Uterus (tissue), 4 donors: ENCODE results near the gene FASTKD3. TPM values are rescaled to one million over a fixed set of nuclear protein-coding genes. Genes with fewer than 3 reads are reported as not detected.

ENCODE experiments used
- DNase-seq, 2 donors: peaks; one replicate each; pipeline ENCODE4 v3.0.0-alpha.2; 2019 to 2020
- H3K27ac ChIP-seq, 2 donors: fragments of 200-600 bp; sonication (generic); 1 replicate in 1 of 2; 2 replicates in 1 of 2; pipeline ENCODE4 v1.5.1; 2016 to 2018
- H3K27me3 ChIP-seq, 2 donors: fragments of 200-600 bp; sonication (generic); one replicate each; pipeline ENCODE4 v1.5.1; 2018 to 2019; ENCODE audit warnings: control low read depth in 1 of 2
- H3K36me3 ChIP-seq, 2 donors: fragments of 200-600 bp; sonication (generic); one replicate each; pipeline ENCODE4 v1.5.1; 2019; ENCODE audit warnings: control low read depth in 1 of 2
- H3K4me1 ChIP-seq, 2 donors: fragments of 200-600 bp; sonication (generic); one replicate each; pipeline ENCODE4 v1.5.1; 2018 to 2019; ENCODE audit warnings: control low read depth in 1 of 2
- H3K4me3 ChIP-seq, 2 donors: fragments of 200-600 bp; sonication (generic); 1 replicate in 1 of 2; 2 replicates in 1 of 2; pipeline ENCODE4 v1.5.1; 2018 to 2019; ENCODE audit warnings: mild to moderate bottlenecking in 1 of 2
- H3K9me3 ChIP-seq, 2 donors: fragments of 200-600 bp; sonication (generic); one replicate each; pipeline ENCODE4 v1.5.1; 2019; ENCODE audit warnings: control low read depth in 1 of 2
- CTCF ChIP-seq, 4 experiments: fragments of 200-600 bp in 2 of 4; fragments of 450-650 bp in 2 of 4; sonication (generic) in 2 of 4; IDR thresholded peaks; one replicate each; pipeline ENCODE4 v1.5.1; 2016 to 2019; ENCODE audit warnings: antibody characterized with exemption in 4 of 4, mild to moderate bottlenecking in 2 of 4, moderate library complexity in 1 of 4
- POLR2A ChIP-seq, 2 donors: fragments of 450-650 bp; IDR thresholded peaks; one replicate each; pipeline ENCODE4 v1.6.1; 2016; ENCODE audit warnings: antibody characterized with exemption in 2 of 2, mild to moderate bottlenecking in 1 of 2, moderate library complexity in 1 of 2
- intact Hi-C: fragments of 100-400 bp; cut with DNase I; formaldehyde crosslinking; loops from one replicate; pipeline ENCODE4 v1.15.1; 2023; ENCODE audit warnings: low total_unique reads
- total RNA-seq, 4 donors: library from RNA; depleted of rRNA in 3 of 4; stranded (reverse); fragments of >200 nt in 3 of 4; gene quantifications; one replicate each; pipeline versions ENCODE4 v1.1.0 to v1.2.4, GENCODE V29; 2014 to 2023
- donor health status: DM: yes; HTN: yes; CAD: no.

FASTKD3 gene
- total RNA-seq, 4 donors from 2014 or later: 3.3 to 20.2 (median 8.7) TPM

- H3K4me1 ChIP-seq: no peaks in the 10 kb centered on the region
- no peak for DNase-seq
- H3K27me3 ChIP-seq: no peaks in the 10 kb centered on the region
- H3K9me3 ChIP-seq: no peaks in the 10 kb centered on the region
- intact Hi-C loops: no loop called here
- H3K36me3 ChIP-seq: no peaks in the 10 kb centered on the region
- TF ChIP-seq POLR2A (IDR thresholded peaks at IDR 0.05): no peak
- TF ChIP-seq CTCF (IDR thresholded peaks at IDR 0.05): no peak
- H3K4me3 ChIP-seq: no peak overlapping the region
- no peak overlapping the region for H3K27ac ChIP-seq
Observed at GRCh38 chr5:7825630-7826029, 43.2 kb downstream of the FASTKD3 start.

DNA sequence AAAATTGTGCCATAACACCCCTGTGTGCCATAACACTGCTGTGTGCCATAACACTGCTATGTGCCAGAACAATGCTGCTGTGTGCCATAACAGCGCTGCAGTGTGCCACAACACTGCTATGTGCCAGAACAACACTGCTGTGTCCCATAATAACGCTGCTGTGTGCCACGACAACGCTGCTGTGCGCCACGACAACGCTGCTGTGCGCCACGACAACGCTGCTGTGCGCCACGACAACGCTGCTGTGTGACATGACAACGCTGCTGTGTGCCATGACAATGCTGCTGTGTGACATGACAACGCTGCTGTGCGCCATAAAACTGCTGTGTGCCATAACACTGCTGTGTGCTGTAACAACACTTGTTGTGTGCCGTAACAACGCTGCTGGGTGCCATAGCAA is 43.8 kb downstream of the FASTKD3 start:
- Histone ChIP-seq H3K9me3 (no peaks in the 10 kb centered on the region), H3K27me3 (no peaks in the 10 kb centered on the region), H3K36me3 (no peaks in the 10 kb centered on the region), H3K4me3 (no peak overlapping the region), H3K27ac (no peak overlapping the region), H3K4me1 (no peaks in the 10 kb centered on the region)
- no peak for DNase-seq
- intact Hi-C loops: no loop called here
- TF ChIP-seq POLR2A (IDR thresholded peaks at IDR 0.05) (no peak), CTCF (IDR thresholded peaks at IDR 0.05) (no peak)

- Histone ChIP-seq H3K27ac (peak overlapping the region in 1 of 2 donors; percentile 23), H3K9me3 (no peaks in the 10 kb centered on the region), H3K36me3 (no peaks in the 10 kb centered on the region), H3K27me3 (no peaks in the 10 kb centered on the region), H3K4me1 (no peaks in the 10 kb centered on the region), H3K4me3 (no peak overlapping the region)
- intact Hi-C loops: no loop called here
- TF ChIP-seq POLR2A (IDR thresholded peaks at IDR 0.05): no peak
- DNase-seq: no peak
Observed at GRCh38 chr5:7823594-7823993, 45.2 kb downstream of the FASTKD3 start.

DNA sequence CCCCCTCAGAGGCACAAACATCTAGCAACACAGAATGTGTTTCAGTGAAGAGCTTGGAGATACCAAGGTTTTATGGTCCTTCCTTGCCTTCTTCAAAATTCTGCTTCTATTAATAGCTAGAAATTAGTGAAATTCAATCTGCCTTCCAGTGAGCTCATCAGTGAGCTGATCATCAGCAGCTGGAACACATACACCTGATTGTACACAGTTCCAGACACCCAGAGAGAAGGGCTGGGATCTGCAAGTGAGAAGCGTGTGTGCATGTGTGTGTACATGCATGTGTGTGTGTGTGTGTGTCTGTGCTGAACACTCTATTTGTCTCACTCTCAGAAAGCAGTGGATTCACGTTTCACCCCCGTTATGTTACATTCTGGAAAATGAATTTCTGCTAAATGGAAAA is 46.4 kb downstream of the FASTKD3 start:
- Histone ChIP-seq H3K4me3 (no peak overlapping the region), H3K36me3 (no peaks in the 10 kb centered on the region), H3K4me1 (no peaks in the 10 kb centered on the region), H3K27ac (no peak overlapping the region), H3K27me3 (no peaks in the 10 kb centered on the region), H3K9me3 (no peaks in the 10 kb centered on the region)
- intact Hi-C loops: no loop called here
- no peak for DNase-seq
- TF ChIP-seq POLR2A (IDR thresholded peaks at IDR 0.05) (no peak), CTCF (IDR thresholded peaks at IDR 0.05) (no peak)

GRCh38 chr5:7816535-7816901 is 52.3 kb downstream of the FASTKD3 start:
- TF ChIP-seq CTCF (IDR thresholded peaks at IDR 0.05) (no peak), POLR2A (IDR thresholded peaks at IDR 0.05) (no peak)
- H3K9me3 ChIP-seq: no peaks in the 10 kb centered on the region
- intact Hi-C loops: no loop called here
- H3K36me3 ChIP-seq: no peaks in the 10 kb centered on the region
- no peaks in the 10 kb centered on the region for H3K27me3 ChIP-seq
- no peak for DNase-seq
- no peaks in the 10 kb centered on the region for H3K4me1 ChIP-seq
- H3K27ac ChIP-seq: no peak overlapping the region
- no peak overlapping the region for H3K4me3 ChIP-seq

- Histone ChIP-seq H3K9me3 (no peaks in the 10 kb centered on the region), H3K27me3 (no peaks in the 10 kb centered on the region), H3K36me3 (no peaks in the 10 kb centered on the region), H3K4me1 (no peaks in the 10 kb centered on the region), H3K27ac (no peak overlapping the region), H3K4me3 (no peak overlapping the region)
- DNase-seq: peak; percentile 69 to 75
- intact Hi-C loops: no loop called here
- no peak for TF ChIP-seq POLR2A (IDR thresholded peaks at IDR 0.05)
- peak; percentile 64 to 78 (median 70) for TF ChIP-seq CTCF (IDR thresholded peaks at IDR 0.05)
Observed at GRCh38 chr5:7815892-7816534, 52.8 kb downstream of the FASTKD3 start.
